WTC11 (cell line): ENCODE data around the gene TWIST1. TPM values are rescaled to one million over a fixed set of nuclear protein-coding genes. Genes with fewer than 3 reads are reported as not detected.

Source experiments
- ATAC-seq: fragments of 200-7000 bp; cut with Tn5 transposase; 2 replicates; pipeline ENCODE4 v1.10.0; 2021; ENCODE audit warnings: mild to moderate bottlenecking, moderate library complexity
- CTCF ChIA-PET: fragments of 300-600 bp; sonication (Branson Sonifier 250); formaldehyde crosslinking; loops from one replicate; lab custom pipeline; 2021; ENCODE audit warnings: antibody characterized with exemption; lab: Charles Lee
- POLR2A ChIA-PET: fragments of 350-600 bp; sonication (Branson Sonifier 250); formaldehyde crosslinking; loops from one replicate; lab custom pipeline; 2021; ENCODE audit warnings: antibody characterized with exemption; lab: Charles Lee
- DNase-seq: peaks from one replicate; pipeline ENCODE4 v3.0.0; 2021; ENCODE audit warnings: low spot score
- H3K27ac Mint-ChIP-seq: 2 replicates; pipeline ENCODE4 v1.8.0; 2021; ENCODE audit warnings: mixed read lengths
- H3K27me3 Mint-ChIP-seq: 2 replicates; pipeline ENCODE4 v1.8.0; 2021; ENCODE audit warnings: low read depth, mild to moderate bottlenecking, moderate library complexity, mixed read lengths
- H3K36me3 Mint-ChIP-seq: 2 replicates; pipeline ENCODE4 v1.8.0; 2021; ENCODE audit warnings: mixed read lengths
- H3K4me1 Mint-ChIP-seq: 2 replicates; pipeline ENCODE4 v1.8.0; 2022; ENCODE audit warnings: mixed read lengths
- H3K4me3 Mint-ChIP-seq: 2 replicates; pipeline ENCODE4 v1.8.0; 2021; ENCODE audit warnings: mild to moderate bottlenecking, moderate library complexity, mixed read lengths
- H3K9me3 Mint-ChIP-seq: 2 replicates; pipeline ENCODE4 v1.8.0; 2021; ENCODE audit warnings: mixed read lengths
- ATF1 ChIP-seq: sonication (generic); formaldehyde crosslinking; IDR thresholded peaks from 2 replicates; pipeline ENCODE4 v1.8.1; 2023; ENCODE audit warnings: mild to moderate bottlenecking, moderate library complexity, missing genetic modification reagents
- IRF2 ChIP-seq: sonication (generic); formaldehyde crosslinking; IDR thresholded peaks from 2 replicates; pipeline ENCODE4 v1.8.0; 2022; ENCODE audit warnings: low read depth, missing genetic modification reagents, borderline replicate concordance
- MXD4 ChIP-seq: fragments of 250-450 bp; sonication (Bioruptor Pico); IDR thresholded peaks from 2 replicates; pipeline ENCODE4 v1.8.0; 2021; ENCODE audit warnings: mild to moderate bottlenecking, moderate library complexity, borderline replicate concordance
- OVOL2 ChIP-seq: fragments of 250-450 bp; sonication (Bioruptor Pico); IDR thresholded peaks from 2 replicates; pipeline ENCODE4 v1.9.0; 2021; ENCODE audit warnings: mild to moderate bottlenecking, borderline replicate concordance
- SOX15 ChIP-seq: fragments of 250-450 bp; sonication (Bioruptor Pico); IDR thresholded peaks from 2 replicates; pipeline ENCODE4 v1.9.0; 2021; ENCODE audit warnings: mild to moderate bottlenecking
- ZNF232 ChIP-seq: sonication (generic); formaldehyde crosslinking; IDR thresholded peaks from 2 replicates; pipeline ENCODE4 v1.8.0; 2022; ENCODE audit warnings: mild to moderate bottlenecking, missing genetic modification reagents
- total RNA-seq: library from RNA; stranded (reverse); gene quantifications from 3 replicates; pipeline ENCODE4 v1.2.3, GENCODE V29; 2021
- TF ChIP-seq, protein P1 (sequence below): sonication (generic); formaldehyde crosslinking; IDR thresholded peaks from 2 replicates; pipeline ENCODE4 v1.8.1; 2023; ENCODE audit warnings: mild to moderate bottlenecking, missing genetic modification reagents, borderline replicate concordance
- TF ChIP-seq, protein P2 (sequence below): fragments of 250-450 bp; sonication (Bioruptor Pico); IDR thresholded peaks from 2 replicates; pipeline ENCODE4 v1.9.0; 2021; ENCODE audit warnings: mild to moderate bottlenecking
- TF ChIP-seq, protein P3 (sequence below): sonication (generic); formaldehyde crosslinking; IDR thresholded peaks from 2 replicates; pipeline ENCODE4 v1.8.1; 2022; ENCODE audit warnings: mild to moderate bottlenecking, moderate library complexity, missing genetic modification reagents
- TF ChIP-seq, protein P4 (sequence below): fragments of 250-450 bp; sonication (Bioruptor Pico); conservative IDR thresholded peaks from 2 replicates; pipeline ENCODE4 v1.9.0; 2021; ENCODE audit warnings: mild to moderate bottlenecking
- TF ChIP-seq, protein P5 (sequence below): sonication (generic); formaldehyde crosslinking; IDR thresholded peaks from 2 replicates; pipeline ENCODE4 v1.8.1; 2022; ENCODE audit warnings: mild to moderate bottlenecking, missing genetic modification reagents, moderate library complexity, borderline replicate concordance
- TF ChIP-seq, protein P6 (sequence below): sonication (generic); formaldehyde crosslinking; IDR thresholded peaks from 2 replicates; pipeline ENCODE4 v1.8.0; 2022; ENCODE audit warnings: mild to moderate bottlenecking, missing genetic modification reagents
- TF ChIP-seq, protein P7 (sequence below): fragments of 250-450 bp; sonication (Bioruptor Pico); IDR thresholded peaks from 2 replicates; pipeline ENCODE4 v1.9.0; 2021; ENCODE audit warnings: mild to moderate bottlenecking
- TF ChIP-seq, protein P8 (sequence below): sonication (generic); formaldehyde crosslinking; IDR thresholded peaks from 2 replicates; pipeline ENCODE4 v1.8.0; 2022; ENCODE audit warnings: mild to moderate bottlenecking, missing genetic modification reagents

TWIST1 gene
- total RNA-seq, 1 experiment from 2014 or later = not detected

DNA sequence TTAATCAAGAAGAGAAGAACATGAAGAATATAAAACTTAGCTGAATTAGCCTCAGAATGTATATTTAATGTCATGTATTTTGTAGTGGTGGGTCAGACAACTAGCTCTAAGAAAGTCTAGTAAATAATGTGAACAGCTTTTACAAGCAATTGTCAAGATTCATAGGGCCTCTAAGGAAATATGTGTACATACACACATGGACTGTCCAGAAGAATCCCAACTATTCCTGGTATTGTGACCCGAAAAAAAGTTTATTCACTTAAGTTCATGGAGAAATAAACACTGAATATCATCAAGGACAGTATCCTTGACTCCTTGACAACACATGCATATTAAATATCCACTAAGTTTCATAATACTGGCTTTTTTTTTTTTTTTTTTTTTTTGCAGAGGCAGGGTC is 11.4 kb upstream of the TWIST1 start:
- no peak overlapping the region for H3K4me3 Mint-ChIP-seq
- peaks cover 9% of the 10 kb centered on the region; the same call in 1 of the 2 replicates for H3K27me3 Mint-ChIP-seq
- no peak for ATAC-seq
- ChIA-PET POLR2A (no interaction called here), CTCF (no interaction called here)
- no peak for DNase-seq
- no peaks in the 10 kb centered on the region for H3K9me3 Mint-ChIP-seq
- H3K27ac Mint-ChIP-seq = no peak overlapping the region
- peaks cover 2% of the 10 kb centered on the region; the same call in 1 of the 2 replicates for H3K4me1 Mint-ChIP-seq
- H3K36me3 Mint-ChIP-seq = no peaks in the 10 kb centered on the region
- TF ChIP-seq, protein P1, sequence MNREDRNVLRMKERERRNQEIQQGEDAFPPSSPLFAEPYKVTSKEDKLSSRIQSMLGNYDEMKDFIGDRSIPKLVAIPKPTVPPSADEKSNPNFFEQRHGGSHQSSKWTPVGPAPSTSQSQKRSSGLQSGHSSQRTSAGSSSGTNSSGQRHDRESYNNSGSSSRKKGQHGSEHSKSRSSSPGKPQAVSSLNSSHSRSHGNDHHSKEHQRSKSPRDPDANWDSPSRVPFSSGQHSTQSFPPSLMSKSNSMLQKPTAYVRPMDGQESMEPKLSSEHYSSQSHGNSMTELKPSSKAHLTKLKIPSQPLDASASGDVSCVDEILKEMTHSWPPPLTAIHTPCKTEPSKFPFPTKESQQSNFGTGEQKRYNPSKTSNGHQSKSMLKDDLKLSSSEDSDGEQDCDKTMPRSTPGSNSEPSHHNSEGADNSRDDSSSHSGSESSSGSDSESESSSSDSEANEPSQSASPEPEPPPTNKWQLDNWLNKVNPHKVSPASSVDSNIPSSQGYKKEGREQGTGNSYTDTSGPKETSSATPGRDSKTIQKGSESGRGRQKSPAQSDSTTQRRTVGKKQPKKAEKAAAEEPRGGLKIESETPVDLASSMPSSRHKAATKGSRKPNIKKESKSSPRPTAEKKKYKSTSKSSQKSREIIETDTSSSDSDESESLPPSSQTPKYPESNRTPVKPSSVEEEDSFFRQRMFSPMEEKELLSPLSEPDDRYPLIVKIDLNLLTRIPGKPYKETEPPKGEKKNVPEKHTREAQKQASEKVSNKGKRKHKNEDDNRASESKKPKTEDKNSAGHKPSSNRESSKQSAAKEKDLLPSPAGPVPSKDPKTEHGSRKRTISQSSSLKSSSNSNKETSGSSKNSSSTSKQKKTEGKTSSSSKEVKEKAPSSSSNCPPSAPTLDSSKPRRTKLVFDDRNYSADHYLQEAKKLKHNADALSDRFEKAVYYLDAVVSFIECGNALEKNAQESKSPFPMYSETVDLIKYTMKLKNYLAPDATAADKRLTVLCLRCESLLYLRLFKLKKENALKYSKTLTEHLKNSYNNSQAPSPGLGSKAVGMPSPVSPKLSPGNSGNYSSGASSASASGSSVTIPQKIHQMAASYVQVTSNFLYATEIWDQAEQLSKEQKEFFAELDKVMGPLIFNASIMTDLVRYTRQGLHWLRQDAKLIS (CRISPR knock-in tag) = no peak
- TF ChIP-seq SOX15 (CRISPR knock-in tag) (no peak), ATF1 (CRISPR knock-in tag) (no peak), IRF2 (CRISPR knock-in tag) (no peak), OVOL2 (CRISPR knock-in tag) (no peak), MXD4 (CRISPR knock-in tag) (no peak), ZNF232 (CRISPR knock-in tag) (no peak)
- TF ChIP-seq, protein P2, sequence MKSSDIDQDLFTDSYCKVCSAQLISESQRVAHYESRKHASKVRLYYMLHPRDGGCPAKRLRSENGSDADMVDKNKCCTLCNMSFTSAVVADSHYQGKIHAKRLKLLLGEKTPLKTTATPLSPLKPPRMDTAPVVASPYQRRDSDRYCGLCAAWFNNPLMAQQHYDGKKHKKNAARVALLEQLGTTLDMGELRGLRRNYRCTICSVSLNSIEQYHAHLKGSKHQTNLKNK (CRISPR knock-in tag) = no peak
- TF ChIP-seq, protein P3, sequence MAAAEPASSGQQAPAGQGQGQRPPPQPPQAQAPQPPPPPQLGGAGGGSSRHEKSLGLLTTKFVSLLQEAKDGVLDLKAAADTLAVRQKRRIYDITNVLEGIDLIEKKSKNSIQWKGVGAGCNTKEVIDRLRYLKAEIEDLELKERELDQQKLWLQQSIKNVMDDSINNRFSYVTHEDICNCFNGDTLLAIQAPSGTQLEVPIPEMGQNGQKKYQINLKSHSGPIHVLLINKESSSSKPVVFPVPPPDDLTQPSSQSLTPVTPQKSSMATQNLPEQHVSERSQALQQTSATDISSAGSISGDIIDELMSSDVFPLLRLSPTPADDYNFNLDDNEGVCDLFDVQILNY = no peak
- TF ChIP-seq, protein P4, sequence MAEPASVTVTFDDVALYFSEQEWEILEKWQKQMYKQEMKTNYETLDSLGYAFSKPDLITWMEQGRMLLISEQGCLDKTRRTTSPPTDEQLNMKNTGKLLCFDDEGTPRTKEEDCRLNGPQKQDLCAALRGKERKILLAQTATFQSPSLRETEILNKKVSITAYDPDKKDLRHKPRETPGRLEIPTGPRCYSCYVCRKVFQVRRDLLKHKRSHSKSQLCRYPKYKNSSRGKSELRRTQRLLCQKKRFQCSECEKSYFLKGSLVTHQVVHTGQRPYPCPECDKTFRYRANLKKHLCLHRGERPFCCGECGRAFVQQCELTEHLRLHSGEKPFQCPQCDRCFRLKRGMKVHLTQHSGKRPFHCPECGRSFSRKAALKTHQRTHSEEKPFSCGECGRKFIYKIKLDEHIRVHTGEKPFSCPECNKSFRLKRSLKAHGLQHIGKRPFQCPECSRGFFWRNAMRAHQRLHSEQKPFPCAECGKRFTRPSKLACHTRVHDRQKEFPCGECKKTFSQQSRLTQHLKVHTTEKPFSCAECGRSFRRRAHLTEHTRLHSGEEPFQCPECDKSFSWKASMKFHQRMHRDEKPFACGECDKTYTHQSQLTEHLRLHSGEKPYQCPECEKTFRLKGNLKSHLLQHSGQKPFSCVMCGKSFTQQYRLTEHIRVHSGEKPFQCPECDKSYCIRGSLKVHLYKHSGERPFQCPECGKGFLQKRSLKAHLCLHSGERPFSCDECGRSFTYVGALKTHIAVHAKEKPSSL = no peak
- TF ChIP-seq, protein P5, sequence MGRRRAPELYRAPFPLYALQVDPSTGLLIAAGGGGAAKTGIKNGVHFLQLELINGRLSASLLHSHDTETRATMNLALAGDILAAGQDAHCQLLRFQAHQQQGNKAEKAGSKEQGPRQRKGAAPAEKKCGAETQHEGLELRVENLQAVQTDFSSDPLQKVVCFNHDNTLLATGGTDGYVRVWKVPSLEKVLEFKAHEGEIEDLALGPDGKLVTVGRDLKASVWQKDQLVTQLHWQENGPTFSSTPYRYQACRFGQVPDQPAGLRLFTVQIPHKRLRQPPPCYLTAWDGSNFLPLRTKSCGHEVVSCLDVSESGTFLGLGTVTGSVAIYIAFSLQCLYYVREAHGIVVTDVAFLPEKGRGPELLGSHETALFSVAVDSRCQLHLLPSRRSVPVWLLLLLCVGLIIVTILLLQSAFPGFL (CRISPR knock-in tag) = no peak
- TF ChIP-seq, protein P6, sequence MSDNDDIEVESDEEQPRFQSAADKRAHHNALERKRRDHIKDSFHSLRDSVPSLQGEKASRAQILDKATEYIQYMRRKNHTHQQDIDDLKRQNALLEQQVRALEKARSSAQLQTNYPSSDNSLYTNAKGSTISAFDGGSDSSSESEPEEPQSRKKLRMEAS (CRISPR knock-in tag) = no peak
- TF ChIP-seq, protein P7, sequence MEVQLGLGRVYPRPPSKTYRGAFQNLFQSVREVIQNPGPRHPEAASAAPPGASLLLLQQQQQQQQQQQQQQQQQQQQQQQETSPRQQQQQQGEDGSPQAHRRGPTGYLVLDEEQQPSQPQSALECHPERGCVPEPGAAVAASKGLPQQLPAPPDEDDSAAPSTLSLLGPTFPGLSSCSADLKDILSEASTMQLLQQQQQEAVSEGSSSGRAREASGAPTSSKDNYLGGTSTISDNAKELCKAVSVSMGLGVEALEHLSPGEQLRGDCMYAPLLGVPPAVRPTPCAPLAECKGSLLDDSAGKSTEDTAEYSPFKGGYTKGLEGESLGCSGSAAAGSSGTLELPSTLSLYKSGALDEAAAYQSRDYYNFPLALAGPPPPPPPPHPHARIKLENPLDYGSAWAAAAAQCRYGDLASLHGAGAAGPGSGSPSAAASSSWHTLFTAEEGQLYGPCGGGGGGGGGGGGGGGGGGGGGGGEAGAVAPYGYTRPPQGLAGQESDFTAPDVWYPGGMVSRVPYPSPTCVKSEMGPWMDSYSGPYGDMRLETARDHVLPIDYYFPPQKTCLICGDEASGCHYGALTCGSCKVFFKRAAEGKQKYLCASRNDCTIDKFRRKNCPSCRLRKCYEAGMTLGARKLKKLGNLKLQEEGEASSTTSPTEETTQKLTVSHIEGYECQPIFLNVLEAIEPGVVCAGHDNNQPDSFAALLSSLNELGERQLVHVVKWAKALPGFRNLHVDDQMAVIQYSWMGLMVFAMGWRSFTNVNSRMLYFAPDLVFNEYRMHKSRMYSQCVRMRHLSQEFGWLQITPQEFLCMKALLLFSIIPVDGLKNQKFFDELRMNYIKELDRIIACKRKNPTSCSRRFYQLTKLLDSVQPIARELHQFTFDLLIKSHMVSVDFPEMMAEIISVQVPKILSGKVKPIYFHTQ (CRISPR knock-in tag) = no peak
- TF ChIP-seq, protein P8, sequence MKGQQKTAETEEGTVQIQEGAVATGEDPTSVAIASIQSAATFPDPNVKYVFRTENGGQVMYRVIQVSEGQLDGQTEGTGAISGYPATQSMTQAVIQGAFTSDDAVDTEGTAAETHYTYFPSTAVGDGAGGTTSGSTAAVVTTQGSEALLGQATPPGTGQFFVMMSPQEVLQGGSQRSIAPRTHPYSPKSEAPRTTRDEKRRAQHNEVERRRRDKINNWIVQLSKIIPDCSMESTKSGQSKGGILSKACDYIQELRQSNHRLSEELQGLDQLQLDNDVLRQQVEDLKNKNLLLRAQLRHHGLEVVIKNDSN (CRISPR knock-in tag) = no peak
